ENCODE measurements around the gene PCTP. TPM values are rescaled to one million over a fixed set of nuclear protein-coding genes. Genes with fewer than 3 reads are reported as not detected.

Gene PCTP
- total and polyA plus RNA-seq, 9 of the 15 experiments (the other 6 are each of a cell fraction or from before 2014, with no cell fraction given) = 10.9 to 62.3 (median 41.2) TPM

GRCh38 chr17:55717898-55718735 lies 32.7 kb upstream of the PCTP start (continued):
- TF ChIP-seq SIRT6 (IDR thresholded peaks at IDR 0.05; ENCODE audit: low read depth, low read length) (no peak), CHD4 (IDR thresholded peaks at IDR 0.05; ENCODE audit: insufficient read depth, insufficient replicate concordance, low read depth, low read length, poor library complexity, severe bottlenecking) (no peak), ZNF589 (CRISPR knock-in tag; IDR thresholded peaks at IDR 0.05; ENCODE audit: low read depth) (no peak), TBL1XR1 (IDR thresholded peaks at IDR 0.05; ENCODE audit: low read length in 2 of 2) (0 out of 4 replicates have a peak, but pooled peaks of 1 of the 2 experiments have one; percentile 40), CHAMP1 (IDR thresholded peaks at IDR 0.05) (0 out of 2 replicates have a peak, but pooled peaks have one; percentile 37)
